C4-2B (cell line): ENCODE results near the gene GPHN.

Experiments used
- H3K27ac ChIP-seq: fragments of 450-650 bp; 2 replicates; pipeline ENCODE4 v1.5.1; 2017
- ZFX ChIP-seq: fragments of 450-650 bp; IDR thresholded peaks from 2 replicates; pipeline ENCODE4 v1.6.1; 2017
- TF ChIP-seq, protein P1 (sequence below): fragments of 450-650 bp; conservative IDR thresholded peaks from 2 replicates; pipeline ENCODE4 v1.5.1; 2017; ENCODE audit warnings: mild to moderate bottlenecking

Gene GPHN

DNA sequence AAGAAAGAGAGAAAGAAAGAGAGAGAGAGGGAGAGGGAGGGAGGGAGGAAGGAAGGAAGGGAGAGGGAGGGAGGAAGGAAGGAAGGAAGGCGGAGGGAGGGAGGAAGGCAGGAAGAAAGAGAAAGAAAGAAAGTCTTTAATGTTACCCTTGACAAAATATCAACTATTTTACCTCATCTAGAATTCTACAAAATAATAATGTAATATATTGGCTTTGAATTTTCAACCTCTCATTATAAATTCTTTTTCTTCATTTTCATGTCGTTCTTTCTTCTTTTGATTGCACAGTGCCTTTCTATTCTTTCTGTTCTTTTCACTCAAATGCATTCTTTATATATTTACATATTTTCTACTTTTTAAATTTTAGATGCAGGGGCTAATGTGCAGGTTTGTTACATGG is 621.8 kb downstream of the GPHN start:
- no peak overlapping the region for H3K27ac ChIP-seq
- no peak for TF ChIP-seq ZFX
- TF ChIP-seq, protein P1, sequence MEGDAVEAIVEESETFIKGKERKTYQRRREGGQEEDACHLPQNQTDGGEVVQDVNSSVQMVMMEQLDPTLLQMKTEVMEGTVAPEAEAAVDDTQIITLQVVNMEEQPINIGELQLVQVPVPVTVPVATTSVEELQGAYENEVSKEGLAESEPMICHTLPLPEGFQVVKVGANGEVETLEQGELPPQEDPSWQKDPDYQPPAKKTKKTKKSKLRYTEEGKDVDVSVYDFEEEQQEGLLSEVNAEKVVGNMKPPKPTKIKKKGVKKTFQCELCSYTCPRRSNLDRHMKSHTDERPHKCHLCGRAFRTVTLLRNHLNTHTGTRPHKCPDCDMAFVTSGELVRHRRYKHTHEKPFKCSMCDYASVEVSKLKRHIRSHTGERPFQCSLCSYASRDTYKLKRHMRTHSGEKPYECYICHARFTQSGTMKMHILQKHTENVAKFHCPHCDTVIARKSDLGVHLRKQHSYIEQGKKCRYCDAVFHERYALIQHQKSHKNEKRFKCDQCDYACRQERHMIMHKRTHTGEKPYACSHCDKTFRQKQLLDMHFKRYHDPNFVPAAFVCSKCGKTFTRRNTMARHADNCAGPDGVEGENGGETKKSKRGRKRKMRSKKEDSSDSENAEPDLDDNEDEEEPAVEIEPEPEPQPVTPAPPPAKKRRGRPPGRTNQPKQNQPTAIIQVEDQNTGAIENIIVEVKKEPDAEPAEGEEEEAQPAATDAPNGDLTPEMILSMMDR = no peak

DNA sequence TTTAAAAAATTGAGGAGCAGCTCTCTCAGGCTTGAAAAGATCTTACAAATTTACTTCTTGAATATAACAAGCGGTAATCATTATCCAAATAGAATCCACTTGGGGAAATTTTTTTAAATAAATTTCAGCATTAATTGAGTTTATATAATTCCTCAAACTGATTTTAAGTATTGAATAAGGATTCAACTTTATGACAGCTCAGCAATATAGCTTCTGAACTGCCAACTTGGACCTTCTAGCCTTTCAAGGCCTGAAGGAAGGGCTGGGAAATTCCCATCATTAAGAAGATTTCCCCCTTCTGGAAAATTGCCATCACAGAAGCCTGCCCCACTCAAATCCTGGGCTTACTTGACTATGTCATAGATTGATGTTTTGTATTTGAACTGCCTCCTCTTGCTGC is 623.7 kb downstream of the GPHN start:
- no peak for TF ChIP-seq ZFX
- TF ChIP-seq, protein P1 = no peak
- no peak overlapping the region for H3K27ac ChIP-seq

DNA sequence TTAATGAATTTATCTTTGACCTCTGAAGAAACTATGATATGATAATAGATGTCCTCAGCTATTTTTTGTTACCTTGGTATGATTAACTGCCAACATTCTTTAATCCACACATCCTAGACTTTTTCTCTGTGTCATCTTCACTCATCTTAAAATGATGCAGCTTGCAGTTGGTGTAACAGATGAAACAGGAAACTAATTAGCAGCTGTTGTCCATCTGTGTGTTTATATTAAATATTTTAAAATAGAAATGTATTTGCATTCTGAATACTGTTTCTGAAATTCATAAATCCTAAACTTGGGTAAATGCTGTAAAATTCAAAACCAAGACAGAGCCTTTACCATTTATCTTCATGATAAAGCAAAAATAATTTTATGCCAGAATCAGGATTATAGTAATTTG is 625.2 kb downstream of the GPHN start:
- no peak overlapping the region for H3K27ac ChIP-seq
- TF ChIP-seq, protein P1 = no peak
- TF ChIP-seq ZFX = no peak

DNA sequence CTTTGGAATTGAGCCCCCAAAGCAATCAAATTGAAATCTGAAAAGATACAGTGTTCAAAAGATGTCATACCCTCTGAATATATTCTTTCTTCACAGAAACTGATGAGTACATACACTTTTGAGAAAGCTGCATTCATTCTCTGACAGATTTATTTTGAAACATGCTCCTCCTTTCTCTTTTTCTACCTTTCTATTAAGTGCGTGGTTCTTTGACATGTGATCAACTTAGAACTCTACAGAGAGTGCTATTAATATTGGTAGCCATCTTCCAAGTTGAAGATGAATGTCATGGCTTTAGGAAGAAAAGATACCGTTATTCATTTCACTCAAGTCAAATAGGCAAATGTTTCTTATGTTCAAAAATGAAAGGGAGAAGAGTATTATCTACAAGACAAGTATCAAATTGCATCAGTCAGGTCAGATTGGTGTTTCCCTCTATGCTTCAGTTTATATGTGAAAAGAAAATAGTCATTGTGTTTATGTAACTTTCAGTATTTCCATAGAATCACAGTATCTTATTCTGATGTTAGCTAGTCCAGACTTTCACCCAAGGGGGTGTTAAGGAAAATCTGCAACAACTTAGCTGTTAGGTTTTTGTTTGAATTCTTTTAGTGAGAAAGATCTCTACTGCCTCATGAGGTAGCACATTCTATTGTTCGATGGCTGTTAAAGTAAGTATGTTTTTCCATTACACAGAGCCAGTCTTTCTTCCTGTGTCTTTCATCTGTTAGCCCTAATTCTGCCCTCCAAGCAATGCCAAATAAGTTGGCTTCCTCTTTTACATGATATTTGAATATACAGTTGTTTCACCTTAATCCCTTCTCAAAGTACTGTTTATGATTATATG is 625.9 kb downstream of the GPHN start:
- no peak for TF ChIP-seq ZFX
- TF ChIP-seq, protein P1 = no peak

DNA sequence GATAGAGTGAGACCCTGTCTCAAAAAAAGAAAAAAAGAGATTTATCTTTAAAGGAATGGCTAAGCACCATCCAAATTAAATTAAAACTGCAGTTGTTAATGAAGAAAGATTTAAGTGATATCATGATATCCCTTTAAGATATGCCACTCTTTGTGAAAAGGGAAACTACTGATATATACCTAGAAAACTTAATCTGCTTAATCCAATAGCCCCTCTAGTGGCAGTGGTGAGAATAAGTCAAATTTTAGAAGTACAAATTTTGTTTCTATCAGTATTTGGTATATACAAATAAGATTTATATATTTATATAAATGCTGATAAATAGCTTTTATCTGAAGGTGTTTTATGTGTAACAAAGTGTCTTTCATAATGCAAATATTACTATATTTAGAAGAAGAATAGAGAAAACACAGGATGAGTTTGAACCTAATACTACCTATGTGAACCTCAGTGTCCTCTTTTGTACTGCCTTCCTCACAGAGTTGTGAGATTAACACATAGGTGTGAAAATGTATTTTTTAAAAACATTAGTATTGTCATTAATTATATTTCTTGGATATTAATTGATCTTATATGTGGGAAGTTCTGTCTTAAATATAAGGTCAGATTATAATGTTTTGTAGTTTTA is 629.9 kb downstream of the GPHN start:
- no peak for TF ChIP-seq ZFX
- TF ChIP-seq, protein P1 = peak; percentile 79
- H3K27ac ChIP-seq = no peak overlapping the region

More for the DNA sequence above, 625.9 kb downstream of the GPHN start:
- H3K27ac ChIP-seq = no peak overlapping the region

DNA sequence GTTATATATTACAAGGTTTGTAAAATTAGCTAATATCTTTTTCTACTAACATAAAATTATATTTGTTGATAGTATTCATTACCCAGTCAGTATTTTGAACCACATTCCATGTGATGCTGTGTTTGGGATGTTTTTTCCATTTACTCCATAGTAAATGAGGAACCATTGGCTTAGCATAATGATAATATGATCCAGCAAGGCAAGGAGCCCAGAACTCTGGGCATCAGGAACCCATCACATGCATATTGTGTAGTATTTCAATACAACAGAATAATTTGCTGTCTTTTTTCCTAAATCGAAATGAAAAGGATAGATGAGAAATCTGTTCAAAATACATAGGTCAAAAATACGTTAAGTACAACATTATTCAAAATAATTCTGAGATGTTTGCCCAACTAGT is 632.6 kb downstream of the GPHN start:
- TF ChIP-seq, protein P1 = no peak
- no peak for TF ChIP-seq ZFX
- no peak overlapping the region for H3K27ac ChIP-seq
